Keratinocyte (primary cell): ENCODE data around the gene PSD. TPM values are rescaled to one million over a fixed set of nuclear protein-coding genes. Genes with fewer than 3 reads are reported as not detected.

Source experiments
- DNase-seq: peaks from one replicate; pipeline ENCODE4 v3.0.0-alpha.2; 2011; ENCODE audit warnings: low read depth, missing footprints, low spot score
- FAIRE-seq: peaks from 2 replicates; lab custom pipeline; 2011; peaks lifted over from hg19 to GRCh38; lab: Jason Lieb, UNC
- H2AFZ ChIP-seq: 2 replicates; pipeline ENCODE4 v1.6.0; 2012; ENCODE audit warnings: low read length, control low read depth, inconsistent platforms; ENCODE audit not compliant: control insufficient read depth
- H3K27ac ChIP-seq: 2 replicates; pipeline ENCODE4 v1.5.1; 2011; ENCODE audit warnings: low read length; ENCODE audit not compliant: control insufficient read depth, insufficient read depth
- H3K27me3 ChIP-seq: 3 replicates; pipeline ENCODE4 v1.6.0; 2011; ENCODE audit warnings: low read length; ENCODE audit not compliant: control insufficient read depth, insufficient read depth; ENCODE audit errors: extremely low read depth
- H3K36me3 ChIP-seq, 2 experiments: 2 replicates in 1 of 2; 3 replicates in 1 of 2; pipeline ENCODE4 v1.5.1; 2011; ENCODE audit warnings: low read length in 2 of 2, mild to moderate bottlenecking in 1 of 2; ENCODE audit not compliant: control insufficient read depth in 2 of 2, insufficient read depth in 2 of 2; ENCODE audit errors: extremely low read depth in 1 of 2
- H3K4me1 ChIP-seq: 3 replicates; pipeline ENCODE4 v1.5.1; 2011; ENCODE audit warnings: low read length; ENCODE audit not compliant: control insufficient read depth, insufficient read depth; ENCODE audit errors: extremely low read depth
- H3K4me2 ChIP-seq: 3 replicates; pipeline ENCODE4 v1.6.0; 2011; ENCODE audit warnings: low read depth, low read length; ENCODE audit not compliant: control insufficient read depth, insufficient read depth; ENCODE audit errors: extremely low read depth
- H3K4me3 ChIP-seq, 3 experiments: fragments of 200-600 bp in 1 of 3; sonication (generic) in 1 of 3; 2 replicates in 2 of 3; 3 replicates in 1 of 3; pipeline ENCODE4 v1.5.1; 2011 to 2016; ENCODE audit warnings: low read length in 3 of 3, mild to moderate bottlenecking in 3 of 3, control low read depth in 2 of 3, inconsistent platforms in 1 of 3, low read depth in 1 of 3, mixed read lengths in 1 of 3, mixed run types in 1 of 3, moderate library complexity in 1 of 3; ENCODE audit not compliant: control insufficient read depth in 2 of 3, insufficient read depth in 2 of 3; ENCODE audit errors: extremely low read depth in 1 of 3
- H3K79me2 ChIP-seq: 2 replicates; pipeline ENCODE4 v1.6.0; 2012; ENCODE audit warnings: low read length; ENCODE audit not compliant: control insufficient read depth, insufficient read depth
- H3K9ac ChIP-seq: 3 replicates; pipeline ENCODE4 v1.6.0; 2011; ENCODE audit warnings: low read length; ENCODE audit not compliant: control insufficient read depth, insufficient read depth; ENCODE audit errors: extremely low read depth
- H3K9me1 ChIP-seq: 3 replicates; pipeline ENCODE4 v1.6.0; 2011; ENCODE audit warnings: low read length; ENCODE audit not compliant: control insufficient read depth, insufficient read depth; ENCODE audit errors: extremely low read depth
- H3K9me3 ChIP-seq: 2 replicates; pipeline ENCODE4 v1.5.1; 2012; ENCODE audit warnings: low read depth, low read length; ENCODE audit not compliant: control insufficient read depth
- H4K20me1 ChIP-seq: 3 replicates; pipeline ENCODE4 v1.6.0; 2011; ENCODE audit warnings: low read length; ENCODE audit not compliant: control insufficient read depth, insufficient read depth; ENCODE audit errors: extremely low read depth
- CTCF ChIP-seq, 3 experiments: IDR thresholded peaks in 1 of 3; conservative IDR thresholded peaks in 1 of 3; optimal IDR thresholded peaks in 1 of 3; 2 replicates in 2 of 3; 3 replicates in 1 of 3; pipeline versions ENCODE3 to v1.5.1; 2011; ENCODE audit warnings: low read length in 3 of 3, mild to moderate bottlenecking in 3 of 3, moderate library complexity in 2 of 3, control low read depth in 1 of 3, inconsistent platforms in 1 of 3; ENCODE audit not compliant: insufficient read depth in 2 of 3; ENCODE audit errors: extremely low read depth in 1 of 3
- EZH2 ChIP-seq: IDR thresholded peaks from one replicate; pipeline ENCODE4 v1.6.1; 2012; ENCODE audit warnings: inconsistent platforms, mild to moderate bottlenecking, low read length, moderate library complexity
- dilution Hi-C: fragments of 300-500 bp; cut with MboI; formaldehyde crosslinking; loops from one replicate; pipeline ENCODE4 v1.7.0; 2020; ENCODE audit warnings: low sequenced_read_pairs; ENCODE audit not compliant: extremely low pct_ligation_motif_present
- polyA plus RNA-seq, 5 experiments: library from polyadenylated mRNA; depleted of rRNA in 3 of 5; stranded (reverse) in 3 of 5; stranded (forward) in 1 of 5; unstranded in 1 of 5; fragments of >200 nt; gene quantifications; 1 replicate in 1 of 5; 2 replicates in 3 of 5; 3 replicates in 1 of 5; pipeline versions ENCODE4 v1.2.1 to v1.2.3, GENCODE V29; 2011 to 2012; ENCODE audit warnings: missing spikeins in 2 of 5, low read depth in 1 of 5, low replicate concordance in 1 of 5

PSD gene
- polyA plus RNA-seq, 1 donor (not counting 4 experiments of a cell fraction or from before 2014, with no cell fraction given): 0.10 TPM

- TF ChIP-seq EZH2 (no peak), CTCF (optimal IDR thresholded peaks at IDR 0.05 in 1 of 3, IDR thresholded peaks at IDR 0.05 in 1 of 3, conservative IDR thresholded peaks at IDR 0.05 in 1 of 3; ENCODE audit: extremely low read depth in 1 of 3, insufficient read depth in 2 of 3, low read length in 3 of 3) (no peak)
- DNase-seq: no peak
- Histone ChIP-seq H3K4me3 (no peak overlapping the region), H3K27ac (no peak overlapping the region), H2AFZ (no peak overlapping the region), H3K79me2 (no peaks in the 10 kb centered on the region), H3K9ac (no peak overlapping the region), H3K36me3 (peaks cover 29 to 44% of the 10 kb centered on the region in 2 experiments), H3K9me3 (no peaks in the 10 kb centered on the region), H3K4me2 (no peak overlapping the region), H3K27me3 (no peaks in the 10 kb centered on the region), H3K4me1 (no peaks in the 10 kb centered on the region), H3K9me1 (no peaks in the 10 kb centered on the region), H4K20me1 (no peaks in the 10 kb centered on the region)
- dilution Hi-C loops: no loop called here
- FAIRE-seq: no peak
Observed at GRCh38 chr10:102376901-102377300, 41.7 kb downstream of the PSD start.

GRCh38 chr10:102375867-102376266, 42.7 kb downstream of the PSD start:
- dilution Hi-C loops: no loop called here
- H3K36me3 ChIP-seq: peaks cover 32 to 39% of the 10 kb centered on the region in 2 experiments
- H3K27ac ChIP-seq: no peak overlapping the region
- no peak overlapping the region for H3K4me3 ChIP-seq
- no peak overlapping the region for H3K4me2 ChIP-seq
- H3K9ac ChIP-seq: no peak overlapping the region
- H3K4me1 ChIP-seq: no peaks in the 10 kb centered on the region
- H2AFZ ChIP-seq: no peak overlapping the region
- no peaks in the 10 kb centered on the region for H3K9me3 ChIP-seq
- TF ChIP-seq CTCF (optimal IDR thresholded peaks at IDR 0.05 in 1 of 3, IDR thresholded peaks at IDR 0.05 in 1 of 3, conservative IDR thresholded peaks at IDR 0.05 in 1 of 3; ENCODE audit: extremely low read depth in 1 of 3, insufficient read depth in 2 of 3, low read length in 3 of 3) (no peak), EZH2 (no peak)
- no peaks in the 10 kb centered on the region for H3K79me2 ChIP-seq
- no peaks in the 10 kb centered on the region for H4K20me1 ChIP-seq
- no peaks in the 10 kb centered on the region for H3K27me3 ChIP-seq
- no peaks in the 10 kb centered on the region for H3K9me1 ChIP-seq
- DNase-seq (no peak), FAIRE-seq (no peak)
